ENCODE data around the gene GPR150.

Gene GPR150

DNA sequence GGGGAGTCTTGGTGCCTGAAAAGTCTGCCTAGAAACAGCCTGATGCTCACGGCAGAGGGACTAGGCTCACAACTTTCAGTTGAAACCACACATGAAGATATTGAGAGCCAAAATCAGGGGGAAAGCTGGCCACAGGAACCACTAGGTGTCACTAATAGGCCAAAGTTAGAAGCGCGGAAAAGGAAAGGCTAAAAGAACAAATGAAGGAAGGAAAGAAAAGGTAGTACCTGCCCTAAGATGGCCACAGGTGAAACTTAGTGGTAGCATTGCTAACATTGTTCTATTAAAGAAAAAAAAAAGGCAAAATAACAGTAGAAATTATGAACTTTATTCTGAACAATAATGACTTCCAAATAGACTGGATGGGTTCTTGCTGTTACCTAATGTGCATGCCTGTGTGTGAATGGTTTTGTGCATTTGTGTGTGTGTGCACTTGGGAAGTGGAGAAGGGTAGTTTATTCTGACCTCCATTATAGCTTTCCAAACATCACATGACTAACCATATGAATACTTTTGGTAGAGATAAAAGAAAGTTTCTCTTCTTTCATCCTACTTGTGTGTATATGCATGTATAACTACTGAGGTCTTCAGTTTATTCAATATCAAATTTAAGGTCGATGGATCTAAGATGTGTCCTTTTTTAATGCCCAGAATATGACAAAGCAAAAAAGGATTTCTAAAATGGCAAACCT is 24.6 kb downstream of the GPR150 start (continued):
- TF ChIP-seq AEBP2 (tag by site-specific recombination; IDR thresholded peaks at IDR 0.05; ENCODE audit: borderline replicate concordance) (no peak), ZNF580 (tag by site-specific recombination; IDR thresholded peaks at IDR 0.05) (0 out of 2 replicates have a peak, but pooled peaks have one; percentile 56), SCRT1 (tag by site-specific recombination; IDR thresholded peaks at IDR 0.05; ENCODE audit: borderline replicate concordance) (no peak), ZNF10 (tag by site-specific recombination; IDR thresholded peaks at IDR 0.05) (no peak), KLF9 (tag by site-specific recombination; IDR thresholded peaks at IDR 0.05; ENCODE audit: low read depth) (no peak), ZBTB48 (tag by site-specific recombination; IDR thresholded peaks at IDR 0.05) (no peak), GLIS2 (tag by site-specific recombination; IDR thresholded peaks at IDR 0.05) (no peak), OVOL3 (tag by site-specific recombination; IDR thresholded peaks at IDR 0.05) (no peak), SETDB1 (IDR thresholded peaks at IDR 0.05; ENCODE audit: insufficient read length, low read length) (no peak), ZNF621 (tag by site-specific recombination; IDR thresholded peaks at IDR 0.05) (no peak), ZNF776 (tag by site-specific recombination; IDR thresholded peaks at IDR 0.05; ENCODE audit: borderline replicate concordance) (no peak), ZNF155 (tag by site-specific recombination; IDR thresholded peaks at IDR 0.05) (no peak), ZNF24 (tag by site-specific recombination; IDR thresholded peaks at IDR 0.05) (peak; percentile 98), OSR2 (tag by site-specific recombination; IDR thresholded peaks at IDR 0.05) (no peak), ZNF560 (tag by site-specific recombination; IDR thresholded peaks at IDR 0.05; ENCODE audit: borderline replicate concordance) (no peak), ZNF664 (tag by site-specific recombination; IDR thresholded peaks at IDR 0.05) (no peak), ZBTB17 (tag by site-specific recombination; IDR thresholded peaks at IDR 0.05) (no peak), ZNF555 (tag by site-specific recombination; conservative IDR thresholded peaks at IDR 0.05) (no peak), ZSCAN5A (tag by site-specific recombination; IDR thresholded peaks at IDR 0.05) (no peak), ZNF169 (tag by site-specific recombination; IDR thresholded peaks at IDR 0.05) (no peak), ZNF626 (tag by site-specific recombination; IDR thresholded peaks at IDR 0.05) (no peak), ZNF670 (tag by site-specific recombination; IDR thresholded peaks at IDR 0.05; ENCODE audit: low read depth) (no peak), ZNF292 (tag by site-specific recombination; IDR thresholded peaks at IDR 0.05; ENCODE audit: borderline replicate concordance, low read depth) (no peak), ZNF624 (tag by site-specific recombination; IDR thresholded peaks at IDR 0.05) (no peak), ZNF76 (tag by site-specific recombination; IDR thresholded peaks at IDR 0.05; ENCODE audit: borderline replicate concordance, low read depth) (no peak), ZNF792 (tag by site-specific recombination; IDR thresholded peaks at IDR 0.05) (no peak), TRIM28 (IDR thresholded peaks at IDR 0.05; ENCODE audit: borderline replicate concordance, low read length) (no peak)
- TF ChIP-seq, protein P1, sequence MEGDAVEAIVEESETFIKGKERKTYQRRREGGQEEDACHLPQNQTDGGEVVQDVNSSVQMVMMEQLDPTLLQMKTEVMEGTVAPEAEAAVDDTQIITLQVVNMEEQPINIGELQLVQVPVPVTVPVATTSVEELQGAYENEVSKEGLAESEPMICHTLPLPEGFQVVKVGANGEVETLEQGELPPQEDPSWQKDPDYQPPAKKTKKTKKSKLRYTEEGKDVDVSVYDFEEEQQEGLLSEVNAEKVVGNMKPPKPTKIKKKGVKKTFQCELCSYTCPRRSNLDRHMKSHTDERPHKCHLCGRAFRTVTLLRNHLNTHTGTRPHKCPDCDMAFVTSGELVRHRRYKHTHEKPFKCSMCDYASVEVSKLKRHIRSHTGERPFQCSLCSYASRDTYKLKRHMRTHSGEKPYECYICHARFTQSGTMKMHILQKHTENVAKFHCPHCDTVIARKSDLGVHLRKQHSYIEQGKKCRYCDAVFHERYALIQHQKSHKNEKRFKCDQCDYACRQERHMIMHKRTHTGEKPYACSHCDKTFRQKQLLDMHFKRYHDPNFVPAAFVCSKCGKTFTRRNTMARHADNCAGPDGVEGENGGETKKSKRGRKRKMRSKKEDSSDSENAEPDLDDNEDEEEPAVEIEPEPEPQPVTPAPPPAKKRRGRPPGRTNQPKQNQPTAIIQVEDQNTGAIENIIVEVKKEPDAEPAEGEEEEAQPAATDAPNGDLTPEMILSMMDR (tag by site-specific recombination; IDR thresholded peaks at IDR 0.05): peak; percentile 70; the same call in 1 of the 2 replicates
- TF ChIP-seq, protein P2, sequence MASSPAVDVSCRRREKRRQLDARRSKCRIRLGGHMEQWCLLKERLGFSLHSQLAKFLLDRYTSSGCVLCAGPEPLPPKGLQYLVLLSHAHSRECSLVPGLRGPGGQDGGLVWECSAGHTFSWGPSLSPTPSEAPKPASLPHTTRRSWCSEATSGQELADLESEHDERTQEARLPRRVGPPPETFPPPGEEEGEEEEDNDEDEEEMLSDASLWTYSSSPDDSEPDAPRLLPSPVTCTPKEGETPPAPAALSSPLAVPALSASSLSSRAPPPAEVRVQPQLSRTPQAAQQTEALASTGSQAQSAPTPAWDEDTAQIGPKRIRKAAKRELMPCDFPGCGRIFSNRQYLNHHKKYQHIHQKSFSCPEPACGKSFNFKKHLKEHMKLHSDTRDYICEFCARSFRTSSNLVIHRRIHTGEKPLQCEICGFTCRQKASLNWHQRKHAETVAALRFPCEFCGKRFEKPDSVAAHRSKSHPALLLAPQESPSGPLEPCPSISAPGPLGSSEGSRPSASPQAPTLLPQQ (tag by site-specific recombination; IDR thresholded peaks at IDR 0.05): no peak
- TF ChIP-seq, protein P3, sequence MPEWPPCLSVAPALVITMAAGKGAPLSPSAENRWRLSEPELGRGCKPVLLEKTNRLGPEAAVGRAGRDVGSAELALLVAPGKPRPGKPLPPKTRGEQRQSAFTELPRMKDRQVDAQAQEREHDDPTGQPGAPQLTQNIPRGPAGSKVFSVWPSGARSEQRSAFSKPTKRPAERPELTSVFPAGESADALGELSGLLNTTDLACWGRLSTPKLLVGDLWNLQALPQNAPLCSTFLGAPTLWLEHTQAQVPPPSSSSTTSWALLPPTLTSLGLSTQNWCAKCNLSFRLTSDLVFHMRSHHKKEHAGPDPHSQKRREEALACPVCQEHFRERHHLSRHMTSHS (tag by site-specific recombination; IDR thresholded peaks at IDR 0.05): no peak
- TF ChIP-seq, protein P4, sequence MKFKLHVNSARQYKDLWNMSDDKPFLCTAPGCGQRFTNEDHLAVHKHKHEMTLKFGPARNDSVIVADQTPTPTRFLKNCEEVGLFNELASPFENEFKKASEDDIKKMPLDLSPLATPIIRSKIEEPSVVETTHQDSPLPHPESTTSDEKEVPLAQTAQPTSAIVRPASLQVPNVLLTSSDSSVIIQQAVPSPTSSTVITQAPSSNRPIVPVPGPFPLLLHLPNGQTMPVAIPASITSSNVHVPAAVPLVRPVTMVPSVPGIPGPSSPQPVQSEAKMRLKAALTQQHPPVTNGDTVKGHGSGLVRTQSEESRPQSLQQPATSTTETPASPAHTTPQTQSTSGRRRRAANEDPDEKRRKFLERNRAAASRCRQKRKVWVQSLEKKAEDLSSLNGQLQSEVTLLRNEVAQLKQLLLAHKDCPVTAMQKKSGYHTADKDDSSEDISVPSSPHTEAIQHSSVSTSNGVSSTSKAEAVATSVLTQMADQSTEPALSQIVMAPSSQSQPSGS (tag by site-specific recombination; IDR thresholded peaks at IDR 0.05; ENCODE audit: low read depth): no peak

Measured in HEK293 (cell line).